Natural killer cell (primary cell): ENCODE data around the gene COPS9. TPM values are rescaled to one million over a fixed set of nuclear protein-coding genes. Genes with fewer than 3 reads are reported as not detected.

ENCODE experiments used
- ATAC-seq, 3 donors: fragments of 150-1000 bp in 2 of 3; fragments of 200-7000 bp in 1 of 3; cut with Tn5 transposase; 1 replicate in 1 of 3; 2 replicates in 2 of 3; pipeline ENCODE4 v1.10.0; 2021; ENCODE audit warnings: mild to moderate bottlenecking in 2 of 3, moderate library complexity in 2 of 3
- DNase-seq, 2 donors: peaks; one replicate each; pipeline versions ENCODE4 v3.0.0 to v3.0.0-alpha.2; 2013 to 2021; ENCODE audit warnings: mixed read lengths in 1 of 2
- H3K27ac ChIP-seq: one replicate; pipeline ENCODE4 v1.5.1; 2013; ENCODE audit warnings: mild to moderate bottlenecking, low read length
- H3K27me3 ChIP-seq: one replicate; pipeline ENCODE4 v1.6.1; 2013; ENCODE audit warnings: low read length; ENCODE audit not compliant: control insufficient read depth, insufficient read depth
- H3K36me3 ChIP-seq: one replicate; pipeline ENCODE4 v1.6.1; 2013; ENCODE audit warnings: low read length; ENCODE audit not compliant: control insufficient read depth, insufficient read depth
- H3K4me1 ChIP-seq: one replicate; pipeline ENCODE4 v1.6.1; 2013; ENCODE audit warnings: low read length; ENCODE audit not compliant: control insufficient read depth, insufficient read depth
- H3K4me3 ChIP-seq: one replicate; pipeline ENCODE4 v1.5.1; 2013; ENCODE audit warnings: low read length
- H3K9me3 ChIP-seq: one replicate; pipeline ENCODE4 v1.6.1; 2013; ENCODE audit warnings: low read length; ENCODE audit not compliant: control insufficient read depth, insufficient read depth
- H3K27ac Mint-ChIP-seq, 2 donors: one replicate each; pipeline ENCODE4 v1.8.0; 2022; ENCODE audit warnings: mild to moderate bottlenecking in 2 of 2, mixed read lengths in 2 of 2, moderate library complexity in 1 of 2
- H3K27me3 Mint-ChIP-seq, 2 donors: one replicate each; pipeline ENCODE4 v1.8.0; 2022; ENCODE audit warnings: low read depth in 2 of 2, mixed read lengths in 2 of 2
- H3K36me3 Mint-ChIP-seq: one replicate; pipeline ENCODE4 v1.8.0; 2022; ENCODE audit warnings: mixed read lengths
- H3K4me1 Mint-ChIP-seq, 2 donors: one replicate each; pipeline ENCODE4 v1.8.0; 2022; ENCODE audit warnings: mixed read lengths in 2 of 2
- H3K4me3 Mint-ChIP-seq: one replicate; pipeline ENCODE4 v1.8.0; 2022; ENCODE audit warnings: mild to moderate bottlenecking, moderate library complexity, mixed read lengths
- H3K9me3 Mint-ChIP-seq, 2 donors: one replicate each; pipeline ENCODE4 v1.8.0; 2022; ENCODE audit warnings: mixed read lengths in 2 of 2
- CTCF ChIP-seq: fragments of 200-600 bp; IDR thresholded peaks from one replicate; pipeline ENCODE4 v1.8.0; 2022; ENCODE audit warnings: antibody characterized with exemption
- WGBS: methylation state at CpG from one replicate; pipeline ENCODE4 v1.1.7; 2013; ENCODE audit warnings: missing lambda C conversion rate; ENCODE audit not compliant: insufficient coverage; 5-methylcytosine and 5-hydroxymethylcytosine counted together
- intact Hi-C: fragments of 100-400 bp; cut with micrococcal nuclease; formaldehyde crosslinking; loops from one replicate; pipeline ENCODE4 v1.14.2; 2022
- total RNA-seq, 4 donors: library from RNA; stranded (reverse); fragments of 120-200 nt in 1 of 4; gene quantifications; one replicate each; pipeline versions ENCODE4 v1.2.3 to v1.2.4, GENCODE V29; 2013 to 2022

COPS9 gene
- total RNA-seq, 3 donors from 2014 or later (not counting 1 experiment from before 2014, with no cell fraction given): 51.5 to 76.5 (median 53.5) TPM

GRCh38 chr2:240134466-240134865, 1.6 kb downstream of the COPS9 start:
- Histone ChIP-seq H3K27me3 (no peaks in the 10 kb centered on the region), H3K27ac (no peak overlapping the region), H3K36me3 (peaks cover 38% of the 10 kb centered on the region), H3K4me1 (peaks cover 25% of the 10 kb centered on the region), H3K4me3 (no peak overlapping the region), H3K9me3 (no peaks in the 10 kb centered on the region)
- ATAC-seq: no peak
- intact Hi-C loops: no loop called here
- TF ChIP-seq CTCF: no peak
- no peaks in the 10 kb centered on the region for H3K27me3 Mint-ChIP-seq
- no peaks in the 10 kb centered on the region for H3K9me3 Mint-ChIP-seq
- H3K27ac Mint-ChIP-seq: peak overlapping the region in 1 of 2 donors; percentile 92
- WGBS: 96% methylated on average over 6 of the region's 6 CpGs
- peak overlapping the region; percentile 61 for H3K4me3 Mint-ChIP-seq
- H3K4me1 Mint-ChIP-seq: peaks cover 21 to 36% of the 10 kb centered on the region in 2 donors
- peak in 1 of 2 donors; percentile 4 for DNase-seq
- H3K36me3 Mint-ChIP-seq: no peaks in the 10 kb centered on the region

- Histone ChIP-seq H3K27me3 (no peaks in the 10 kb centered on the region), H3K36me3 (peaks cover 48% of the 10 kb centered on the region), H3K4me3 (no peak overlapping the region), H3K27ac (no peak overlapping the region), H3K9me3 (no peaks in the 10 kb centered on the region), H3K4me1 (peaks cover 25% of the 10 kb centered on the region)
- H3K36me3 Mint-ChIP-seq: no peaks in the 10 kb centered on the region
- 94% methylated on average over 10 of the region's 10 CpGs for WGBS
- no peaks in the 10 kb centered on the region for H3K9me3 Mint-ChIP-seq
- ATAC-seq: no peak
- intact Hi-C loops: no loop called here
- H3K4me3 Mint-ChIP-seq: peak overlapping the region; percentile 70
- H3K27me3 Mint-ChIP-seq: no peaks in the 10 kb centered on the region
- H3K27ac Mint-ChIP-seq: peak overlapping the region in 1 of 2 donors; percentile 56
- DNase-seq: peak in 1 of 2 donors; percentile 4
- TF ChIP-seq CTCF: no peak
- peaks cover 21 to 36% of the 10 kb centered on the region in 2 donors for H3K4me1 Mint-ChIP-seq
Observed at GRCh38 chr2:240133401-240133800, 2.7 kb downstream of the COPS9 start.

DNA sequence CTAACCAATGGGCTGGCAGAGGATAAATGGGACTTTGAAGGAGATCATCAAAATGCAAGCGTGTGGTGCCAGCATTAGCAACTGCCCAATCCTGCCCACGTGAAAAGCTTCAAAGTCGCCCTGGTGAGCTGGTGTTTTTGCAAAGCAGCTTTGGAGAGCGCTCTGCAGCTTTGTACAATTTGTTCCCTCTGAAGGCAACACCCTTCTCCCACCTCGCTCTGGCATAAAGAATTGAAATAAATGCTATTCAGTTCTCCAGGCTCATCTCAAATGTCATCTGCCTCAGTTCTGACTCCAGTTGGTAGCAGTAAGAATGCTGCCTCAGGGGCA, 3.5 kb downstream of the COPS9 start:
- Mint-ChIP-seq H3K4me3 (no peak overlapping the region), H3K36me3 (no peaks in the 10 kb centered on the region), H3K9me3 (no peaks in the 10 kb centered on the region), H3K27me3 (no peaks in the 10 kb centered on the region), H3K27ac (no peak overlapping the region), H3K4me1 (peaks cover 21 to 36% of the 10 kb centered on the region in 2 donors)
- intact Hi-C loops: no loop called here
- Histone ChIP-seq H3K27ac (no peak overlapping the region), H3K36me3 (peaks cover 48% of the 10 kb centered on the region), H3K9me3 (no peaks in the 10 kb centered on the region), H3K27me3 (no peaks in the 10 kb centered on the region), H3K4me3 (no peak overlapping the region), H3K4me1 (peaks cover 25% of the 10 kb centered on the region)
- ATAC-seq (no peak), DNase-seq (no peak)
- no peak for TF ChIP-seq CTCF
- 98% methylated on average over 5 of the region's 5 CpGs for WGBS

GRCh38 chr2:240131941-240132650, 4.0 kb downstream of the COPS9 start:
- no peaks in the 10 kb centered on the region for H3K36me3 Mint-ChIP-seq
- H3K27me3 ChIP-seq: no peaks in the 10 kb centered on the region
- H3K27ac Mint-ChIP-seq: no peak overlapping the region
- H3K4me3 ChIP-seq: no peak overlapping the region
- H3K9me3 Mint-ChIP-seq: no peaks in the 10 kb centered on the region
- no peaks in the 10 kb centered on the region for H3K9me3 ChIP-seq
- intact Hi-C loops: no loop called here
- 96% methylated on average over 22 of the region's 22 CpGs for WGBS
- peaks cover 48% of the 10 kb centered on the region for H3K36me3 ChIP-seq
- DNase-seq (peak in 1 of 2 donors; percentile 6), ATAC-seq (no peak)
- H3K27me3 Mint-ChIP-seq: no peaks in the 10 kb centered on the region
- no peak overlapping the region for H3K4me3 Mint-ChIP-seq
- H3K4me1 ChIP-seq: peaks cover 23% of the 10 kb centered on the region
- no peak for TF ChIP-seq CTCF
- H3K4me1 Mint-ChIP-seq: peaks cover 21 to 33% of the 10 kb centered on the region in 2 donors
- H3K27ac ChIP-seq: no peak overlapping the region
